Measurements from ENCODE around the gene MAP4K4. TPM values are rescaled to one million over a fixed set of nuclear protein-coding genes. Genes with fewer than 3 reads are reported as not detected.

The MAP4K4 gene
- total RNA-seq, 2 donors from 2014 or later, result 47.5 to 50.4 TPM

GRCh38 chr2:101718479-101718878 lies 21.0 kb downstream of the MAP4K4 start:
- H3K27ac ChIP-seq, result no peak overlapping the region
- H3K27me3 ChIP-seq, result no peaks in the 10 kb centered on the region
- no peaks in the 10 kb centered on the region for H3K36me3 ChIP-seq
- H3K4me3 ChIP-seq, result no peak overlapping the region
- no peaks in the 10 kb centered on the region for H3K9me3 ChIP-seq
- no peak for DNase-seq (ENCODE audit: low spot score)
- H3K4me1 ChIP-seq, result peaks cover 0 to 27% of the 10 kb centered on the region in 2 donors
- TF ChIP-seq CTCF (IDR thresholded peaks at IDR 0.05), result no peak

- Histone ChIP-seq H3K4me3 (no peak overlapping the region), H3K27me3 (no peaks in the 10 kb centered on the region), H3K27ac (no peak overlapping the region), H3K9me3 (no peaks in the 10 kb centered on the region), H3K36me3 (no peaks in the 10 kb centered on the region), H3K4me1 (peaks cover 0 to 26% of the 10 kb centered on the region in 2 donors)
- DNase-seq (ENCODE audit: low spot score), result no peak
- no peak for TF ChIP-seq CTCF (IDR thresholded peaks at IDR 0.05)
Observed at GRCh38 chr2:101718993-101719571, 21.6 kb downstream of the MAP4K4 start.

GRCh38 chr2:101720732-101721131 lies 23.2 kb downstream of the MAP4K4 start:
- no peaks in the 10 kb centered on the region for H3K27me3 ChIP-seq
- no peak for DNase-seq (ENCODE audit: low spot score)
- no peaks in the 10 kb centered on the region for H3K36me3 ChIP-seq
- peaks cover 0 to 35% of the 10 kb centered on the region in 2 donors for H3K4me1 ChIP-seq
- H3K27ac ChIP-seq, result no peak overlapping the region
- no peaks in the 10 kb centered on the region for H3K9me3 ChIP-seq
- H3K4me3 ChIP-seq, result no peak overlapping the region
- no peak for TF ChIP-seq CTCF (IDR thresholded peaks at IDR 0.05)

GRCh38 chr2:101722864-101723263 lies 25.4 kb downstream of the MAP4K4 start:
- H3K9me3 ChIP-seq, result no peaks in the 10 kb centered on the region
- H3K36me3 ChIP-seq, result no peaks in the 10 kb centered on the region
- DNase-seq (ENCODE audit: low spot score), result no peak
- H3K4me3 ChIP-seq, result no peak overlapping the region
- peaks cover 0 to 40% of the 10 kb centered on the region in 2 donors for H3K4me1 ChIP-seq
- no peak overlapping the region for H3K27ac ChIP-seq
- no peaks in the 10 kb centered on the region for H3K27me3 ChIP-seq
- no peak for TF ChIP-seq CTCF (IDR thresholded peaks at IDR 0.05)

- Histone ChIP-seq H3K9me3 (no peaks in the 10 kb centered on the region), H3K27ac (no peak overlapping the region), H3K27me3 (no peaks in the 10 kb centered on the region), H3K4me3 (no peak overlapping the region), H3K36me3 (no peaks in the 10 kb centered on the region), H3K4me1 (peaks cover 0 to 44% of the 10 kb centered on the region in 2 donors)
- DNase-seq (ENCODE audit: low spot score), result no peak
- TF ChIP-seq CTCF (IDR thresholded peaks at IDR 0.05), result no peak
Observed at GRCh38 chr2:101723371-101724124, 26.0 kb downstream of the MAP4K4 start.

Data from right atrium auricular region (tissue), 2 donors.